HepG2 (cell line): ENCODE data around the gene MACROH2A1. TPM values are rescaled to one million over a fixed set of nuclear protein-coding genes. Genes with fewer than 3 reads are reported as not detected.

Experiments
- AGO2 ChIP-seq: fragments of 200-400 bp; formaldehyde crosslinking; optimal IDR thresholded peaks from 2 replicates; pipeline ENCODE3; 2017; ENCODE audit warnings: mild to moderate bottlenecking, low read depth, low read length, moderate library complexity
- ARNT2 ChIP-seq: sonication (generic); formaldehyde crosslinking; IDR thresholded peaks from 2 replicates; pipeline ENCODE4 v1.8.0; 2022; ENCODE audit warnings: mild to moderate bottlenecking, low read depth, missing genetic modification reagents, moderate library complexity
- DBP ChIP-seq: sonication (generic); formaldehyde crosslinking; IDR thresholded peaks from 2 replicates; pipeline ENCODE4 v1.4.0; 2020; ENCODE audit warnings: missing genetic modification reagents; ENCODE audit errors: not compliant biosample characterization
- DR1 ChIP-seq: sonication (generic); formaldehyde crosslinking; IDR thresholded peaks from 2 replicates; pipeline ENCODE4 v1.8.0; 2021; ENCODE audit warnings: mild to moderate bottlenecking, missing genetic modification reagents, inconsistent platforms
- DZIP1 ChIP-seq: sonication (generic); formaldehyde crosslinking; IDR thresholded peaks from 2 replicates; pipeline ENCODE4 v1.5.0; 2020; ENCODE audit warnings: mild to moderate bottlenecking, missing genetic modification reagents
- EED ChIP-seq: sonication (generic); formaldehyde crosslinking; IDR thresholded peaks from 2 replicates; pipeline ENCODE4 v1.5.0; 2020; ENCODE audit warnings: mild to moderate bottlenecking, missing genetic modification reagents
- HMGXB4 ChIP-seq, 2 experiments: sonication (generic) in 1 of 2; formaldehyde crosslinking in 1 of 2; IDR thresholded peaks; 2 replicates each; pipeline versions ENCODE4 v1.4.0 to v1.6.1; 2018 to 2020; ENCODE audit warnings: missing genetic modification reagents in 2 of 2, borderline replicate concordance in 1 of 2, low read depth in 1 of 2, mild to moderate bottlenecking in 1 of 2, missing biosample characterization in 1 of 2
- HOXD1 ChIP-seq: sonication (generic); formaldehyde crosslinking; IDR thresholded peaks from 2 replicates; pipeline ENCODE4 v1.5.0; 2020; ENCODE audit warnings: missing genetic modification reagents
- NCOA2 ChIP-seq: sonication (generic); formaldehyde crosslinking; IDR thresholded peaks from 2 replicates; pipeline ENCODE4 v1.8.0; 2022; ENCODE audit warnings: inconsistent platforms
- NFKB2 ChIP-seq: sonication (generic); formaldehyde crosslinking; IDR thresholded peaks from 2 replicates; pipeline ENCODE4 v1.4.0; 2020; ENCODE audit warnings: missing genetic modification reagents, borderline replicate concordance
- NR2F6 ChIP-seq, 2 experiments: IDR thresholded peaks; 2 replicates each; pipeline ENCODE4 v1.6.1; 2016; ENCODE audit warnings: antibody characterized with exemption in 1 of 2, mild to moderate bottlenecking in 1 of 2
- RFXAP ChIP-seq: sonication (generic); formaldehyde crosslinking; IDR thresholded peaks from 2 replicates; pipeline ENCODE4 v1.4.0; 2020; ENCODE audit warnings: missing genetic modification reagents, borderline replicate concordance
- YEATS4 ChIP-seq: sonication (generic); formaldehyde crosslinking; IDR thresholded peaks from 2 replicates; pipeline ENCODE4 v1.4.0; 2020; ENCODE audit warnings: missing genetic modification reagents, borderline replicate concordance
- ZBTB14 ChIP-seq: sonication (generic); formaldehyde crosslinking; IDR thresholded peaks from 2 replicates; pipeline ENCODE4 v1.4.0; 2020; ENCODE audit warnings: missing genetic modification reagents
- ZBTB7B ChIP-seq: sonication (generic); formaldehyde crosslinking; IDR thresholded peaks from 2 replicates; pipeline ENCODE4 v1.4.0; 2020; ENCODE audit warnings: missing genetic modification reagents
- ZNF263 ChIP-seq: sonication (generic); formaldehyde crosslinking; IDR thresholded peaks from 2 replicates; pipeline ENCODE4 v1.4.0; 2020; ENCODE audit warnings: missing genetic modification reagents
- ZNF34 ChIP-seq: sonication (generic); formaldehyde crosslinking; IDR thresholded peaks from 2 replicates; pipeline ENCODE4 v1.4.0; 2020; ENCODE audit warnings: mild to moderate bottlenecking, missing genetic modification reagents, borderline replicate concordance
- ZNF367 ChIP-seq: sonication (generic); formaldehyde crosslinking; IDR thresholded peaks from 2 replicates; pipeline ENCODE4 v1.4.0; 2020; ENCODE audit warnings: missing genetic modification reagents, borderline replicate concordance
- ZNF660 ChIP-seq: sonication (generic); formaldehyde crosslinking; IDR thresholded peaks from 2 replicates; pipeline ENCODE4 v1.5.1; 2020; ENCODE audit warnings: mild to moderate bottlenecking, low read depth, missing genetic modification reagents, borderline replicate concordance
- ZNF773 ChIP-seq: sonication (generic); formaldehyde crosslinking; IDR thresholded peaks from 2 replicates; pipeline ENCODE4 v1.4.0; 2020; ENCODE audit warnings: missing genetic modification reagents, borderline replicate concordance
- ZNF883 ChIP-seq: sonication (generic); formaldehyde crosslinking; IDR thresholded peaks from 2 replicates; pipeline ENCODE4 v1.5.1; 2020; ENCODE audit warnings: mild to moderate bottlenecking, missing genetic modification reagents; ENCODE audit errors: not compliant biosample characterization
- polyA plus RNA-seq, 8 experiments: library from polyadenylated mRNA; depleted of rRNA in 3 of 8; stranded (reverse) in 7 of 8; unstranded in 1 of 8; fragments of >200 nt; fragmentation: Illumina TruSeq in 4 of 8; extraction: Trizol in 4 of 8; gene quantifications; 2 replicates each; pipeline versions ENCODE4 v1.2.1 to v1.2.3, GENCODE V29; 2011 to 2016; ENCODE audit warnings: low read depth in 4 of 8, missing spikeins in 1 of 8, mixed read lengths in 1 of 8; ENCODE audit not compliant: insufficient read depth in 1 of 8
- total RNA-seq, 5 experiments: library from RNA; depleted of rRNA; stranded (reverse); fragments of >200 nt; fragmentation: Illumina TruSeq; extraction: Trizol; gene quantifications; 2 replicates each; pipeline ENCODE4 v1.2.3, GENCODE V29; 2016; ENCODE audit warnings: low read depth in 1 of 5

MACROH2A1 gene
- total and polyA plus RNA-seq, 2 of the 13 experiments (the other 11 are each of a cell fraction or from before 2014, with no cell fraction given): 69.1 to 158 TPM

DNA sequence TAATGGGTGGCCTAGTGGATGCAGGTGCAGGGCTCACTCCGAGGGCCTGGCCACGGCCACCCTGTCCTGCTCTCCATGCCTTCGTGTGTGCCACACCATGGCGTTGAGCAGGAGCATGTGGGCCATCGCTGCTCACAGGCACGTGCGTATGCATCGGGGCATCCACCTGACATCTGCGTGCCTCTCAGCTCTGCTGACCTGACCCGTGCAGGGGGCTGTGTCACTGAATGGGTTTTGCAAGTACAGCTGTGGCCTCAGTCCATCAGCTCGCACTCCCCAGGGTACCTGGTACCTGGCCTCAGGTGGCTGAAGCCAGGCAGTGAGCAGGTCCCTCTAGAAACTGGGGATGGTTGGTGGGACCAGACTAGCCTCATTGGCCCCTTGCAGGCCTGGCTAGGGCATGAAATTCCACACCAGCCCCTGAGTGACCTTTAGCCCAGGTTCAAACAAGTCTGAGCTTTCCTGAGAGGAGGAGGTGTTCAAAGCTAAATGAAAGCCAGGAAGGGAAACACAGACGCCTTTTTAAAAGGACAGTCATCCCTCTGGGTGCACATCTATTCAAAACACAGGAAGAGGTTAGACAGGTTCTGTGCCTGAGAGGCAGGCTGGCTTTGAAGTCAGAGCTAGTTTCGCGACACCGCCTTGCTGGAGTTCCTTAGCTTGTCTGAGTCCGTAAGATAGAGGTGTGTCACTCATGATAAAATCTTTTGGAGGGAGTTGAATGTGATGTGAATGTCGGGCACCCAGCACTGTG, 74.0 kb downstream of the MACROH2A1 start (continued):
- TF ChIP-seq NR2F6 (IDR thresholded peaks at IDR 0.05): peak; percentile 60
- peak; percentile 58; the same call in 1 of the 2 replicates for TF ChIP-seq NR2F6 (CRISPR knock-in tag; IDR thresholded peaks at IDR 0.05)
- peak; percentile 34 for TF ChIP-seq ZNF883 (CRISPR knock-in tag)
- TF ChIP-seq ARNT2: no peak
- TF ChIP-seq RFXAP: peak; percentile 27; the same call in 1 of the 2 replicates
- peak; percentile 74; the same call in 1 of the 2 replicates for TF ChIP-seq ZNF263 (CRISPR knock-in tag)
- TF ChIP-seq DR1 (CRISPR knock-in tag): no peak
- TF ChIP-seq YEATS4 (CRISPR knock-in tag): no peak
- no peak for TF ChIP-seq ZBTB14 (CRISPR knock-in tag)
- TF ChIP-seq HMGXB4 (CRISPR knock-in tag; IDR thresholded peaks at IDR 0.05; ENCODE audit: borderline replicate concordance in 1 of 2, low read depth in 1 of 2): 0 out of 4 replicates have a peak, but pooled peaks of 1 of the 2 experiments have one; percentile 15
- TF ChIP-seq ZNF367 (CRISPR knock-in tag): no peak
- no peak for TF ChIP-seq HOXD1 (CRISPR knock-in tag)
- peak; percentile 47; the same call in 1 of the 2 replicates for TF ChIP-seq NFKB2 (CRISPR knock-in tag)
- no peak; the same call in 1 of the 2 replicates for TF ChIP-seq EED (CRISPR knock-in tag)
- TF ChIP-seq ZBTB7B (CRISPR knock-in tag): peak; percentile 26; the same call in 1 of the 2 replicates
- TF ChIP-seq ZNF773 (CRISPR knock-in tag): no peak
- TF ChIP-seq NCOA2 (CRISPR knock-in tag): peak; percentile 33; the same call in 1 of the 2 replicates
- no peak for TF ChIP-seq ZNF660 (CRISPR knock-in tag)
- no peak for TF ChIP-seq DZIP1 (CRISPR knock-in tag)
- no peak for TF ChIP-seq ZNF34 (CRISPR knock-in tag)
- TF ChIP-seq AGO2: no peak
- no peak for TF ChIP-seq DBP (CRISPR knock-in tag)
